Neutrophil (primary cell): ENCODE measurements around the gene BDKRB2.

Source experiments
- H3K27ac ChIP-seq: fragments of 200-600 bp; sonication (generic); 2 replicates; pipeline ENCODE4 v1.5.1; 2016; ENCODE audit warnings: mild to moderate bottlenecking, moderate library complexity
- H3K27me3 ChIP-seq: fragments of 200-600 bp; sonication (generic); 2 replicates; pipeline ENCODE4 v1.6.0; 2016; ENCODE audit warnings: mild to moderate bottlenecking
- H3K36me3 ChIP-seq: fragments of 200-600 bp; sonication (generic); 2 replicates; pipeline ENCODE4 v1.5.1; 2017
- H3K4me1 ChIP-seq, 2 experiments: fragments of 200-600 bp in 1 of 2; sonication (generic) in 1 of 2; 1 replicate in 1 of 2; 2 replicates in 1 of 2; pipeline versions ENCODE4 v1.5.1 to v1.6.1; 2013 to 2016; ENCODE audit warnings: low read depth in 1 of 2, low read length in 1 of 2, mild to moderate bottlenecking in 1 of 2, moderate library complexity in 1 of 2; ENCODE audit not compliant: control insufficient read depth in 1 of 2, insufficient read depth in 1 of 2
- H3K4me3 ChIP-seq, 2 experiments: fragments of 200-600 bp in 1 of 2; sonication (generic) in 1 of 2; 1 replicate in 1 of 2; 2 replicates in 1 of 2; pipeline ENCODE4 v1.5.1; 2013 to 2016; ENCODE audit warnings: low read depth in 1 of 2, low read length in 1 of 2, mild to moderate bottlenecking in 1 of 2, moderate library complexity in 1 of 2
- H3K9me3 ChIP-seq: fragments of 200-600 bp; sonication (generic); 2 replicates; pipeline ENCODE4 v1.5.1; 2016
- CTCF ChIP-seq: fragments of 200-600 bp; sonication (generic); IDR thresholded peaks from 2 replicates; pipeline ENCODE4 v1.5.1; 2016; ENCODE audit warnings: antibody characterized with exemption

BDKRB2 gene

GRCh38 chr14:96267336-96267735 lies 62.7 kb downstream of the BDKRB2 start:
- no peak overlapping the region for H3K27ac ChIP-seq

GRCh38 chr14:96267916-96268315 lies 63.3 kb downstream of the BDKRB2 start:
- Histone ChIP-seq H3K27ac (no peak overlapping the region), H3K36me3 (no peaks in the 10 kb centered on the region), H3K27me3 (no peaks in the 10 kb centered on the region), H3K4me1 (no peaks in the 10 kb centered on the region), H3K9me3 (no peaks in the 10 kb centered on the region), H3K4me3 (no peak overlapping the region)
- TF ChIP-seq CTCF, result no peak

More at GRCh38 chr14:96267336-96267735, 62.7 kb downstream of the BDKRB2 start:
- no peak for TF ChIP-seq CTCF
- Histone ChIP-seq H3K4me3 (no peak overlapping the region), H3K9me3 (no peaks in the 10 kb centered on the region), H3K36me3 (no peaks in the 10 kb centered on the region), H3K27me3 (no peaks in the 10 kb centered on the region), H3K4me1 (no peaks in the 10 kb centered on the region)

GRCh38 chr14:96268431-96269358 lies 64.1 kb downstream of the BDKRB2 start:
- Histone ChIP-seq H3K36me3 (no peaks in the 10 kb centered on the region), H3K27ac (no peak overlapping the region), H3K27me3 (no peaks in the 10 kb centered on the region), H3K4me1 (no peaks in the 10 kb centered on the region), H3K9me3 (no peaks in the 10 kb centered on the region), H3K4me3 (no peak overlapping the region)
- TF ChIP-seq CTCF, result no peak

- H3K27ac ChIP-seq, result no peak overlapping the region
- no peak overlapping the region for H3K4me3 ChIP-seq
- no peaks in the 10 kb centered on the region for H3K36me3 ChIP-seq
- H3K27me3 ChIP-seq, result no peaks in the 10 kb centered on the region
- no peak for TF ChIP-seq CTCF
- H3K4me1 ChIP-seq, result no peaks in the 10 kb centered on the region
- H3K9me3 ChIP-seq, result no peaks in the 10 kb centered on the region
Observed at GRCh38 chr14:96269359-96269710, 64.7 kb downstream of the BDKRB2 start.

GRCh38 chr14:96270565-96271420 lies 66.2 kb downstream of the BDKRB2 start:
- Histone ChIP-seq H3K27ac (no peak overlapping the region), H3K9me3 (no peaks in the 10 kb centered on the region), H3K27me3 (peaks cover 5% of the 10 kb centered on the region), H3K36me3 (no peaks in the 10 kb centered on the region), H3K4me1 (no peaks in the 10 kb centered on the region), H3K4me3 (no peak overlapping the region)
- TF ChIP-seq CTCF, result no peak
